Measurements from ENCODE around the gene ALDH4A1.
"Not testable (repeated sequence)": the region's sequence is repeated elsewhere in the genome, so short reads cannot be mapped to it uniquely, and the experiment has no call there.

The ALDH4A1 gene

DNA sequence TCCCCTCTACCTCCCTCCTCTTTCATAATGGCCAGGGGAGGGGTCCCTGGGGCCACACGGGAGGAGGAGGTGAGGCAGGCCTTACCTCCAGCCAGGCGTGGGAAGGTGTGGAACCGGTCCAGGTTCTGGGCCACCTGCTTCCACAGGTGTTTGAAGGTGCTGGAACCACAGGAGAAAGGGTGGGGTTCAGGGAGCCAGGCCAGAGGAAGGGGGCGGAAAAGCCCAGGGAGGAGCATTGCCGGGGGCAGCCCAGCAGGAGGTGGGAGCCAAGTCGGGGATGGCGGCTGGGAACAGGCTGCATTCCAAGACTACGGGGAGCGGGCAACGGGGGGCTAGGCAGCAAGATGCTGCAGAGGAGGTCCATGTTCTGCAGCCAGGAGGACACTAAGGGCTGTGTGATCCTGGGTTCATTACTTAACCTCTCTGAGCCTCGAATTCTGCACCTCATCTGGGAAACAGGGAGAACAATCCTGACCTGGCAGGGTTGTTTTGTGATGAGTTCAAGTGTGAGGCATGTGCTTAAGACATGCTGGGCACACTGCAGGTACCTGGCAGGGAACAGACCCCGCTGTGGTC lies 23.1 kb downstream of the ALDH4A1 start:
- no peak for DNase-seq (ENCODE audit: low read depth in 1 of 2, low spot score in 1 of 2)

- DNase-seq (ENCODE audit: low read depth in 1 of 2, low spot score in 1 of 2): no peak
These were observed 23.7 kb downstream of the ALDH4A1 start for GRCh38 chr1:18878538-18879214.

DNA sequence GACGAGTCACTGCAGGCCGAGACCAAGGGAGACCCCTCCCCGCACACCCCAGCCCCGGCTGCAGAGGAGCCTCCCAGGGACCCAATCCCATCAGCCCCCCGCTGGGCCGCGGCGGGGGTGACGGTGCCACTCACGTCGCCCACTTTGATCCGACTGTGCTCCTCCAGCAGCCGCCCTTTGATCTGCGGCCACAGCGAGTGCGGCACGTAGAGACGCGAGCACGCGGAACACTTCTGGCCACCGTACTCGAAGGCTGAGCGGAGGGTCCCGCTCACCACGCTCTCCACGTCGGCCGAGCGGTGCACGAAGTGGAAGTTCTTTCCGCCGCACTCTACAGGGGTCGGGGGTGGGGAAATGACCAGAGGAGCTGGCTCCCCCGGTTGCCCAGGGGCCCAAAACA lies 25.1 kb downstream of the ALDH4A1 start:
- DNase-seq (ENCODE audit: low read depth in 1 of 2, low spot score in 1 of 2): no peak

DNA sequence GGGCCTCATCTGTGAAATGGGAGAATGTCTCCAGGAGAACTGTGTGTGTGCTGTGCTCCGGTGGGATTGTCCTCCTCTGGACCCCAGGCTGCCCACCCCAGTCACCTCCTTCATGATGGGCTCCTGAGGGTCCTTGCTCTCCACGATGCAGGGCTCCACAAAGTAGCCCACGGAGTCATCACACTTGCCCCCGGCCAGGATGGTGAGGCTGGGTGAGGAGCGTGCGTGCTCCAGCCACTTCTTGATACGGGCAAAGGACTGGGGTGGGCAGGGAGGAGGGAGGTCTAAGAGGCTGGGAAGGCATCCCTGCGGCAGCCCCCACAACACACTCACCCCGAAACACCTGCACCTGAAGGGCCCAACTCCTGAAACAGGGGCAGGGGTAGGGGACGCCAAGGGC lies 26.1 kb downstream of the ALDH4A1 start:
- no peak for DNase-seq (ENCODE audit: low read depth in 1 of 2, low spot score in 1 of 2)

DNA sequence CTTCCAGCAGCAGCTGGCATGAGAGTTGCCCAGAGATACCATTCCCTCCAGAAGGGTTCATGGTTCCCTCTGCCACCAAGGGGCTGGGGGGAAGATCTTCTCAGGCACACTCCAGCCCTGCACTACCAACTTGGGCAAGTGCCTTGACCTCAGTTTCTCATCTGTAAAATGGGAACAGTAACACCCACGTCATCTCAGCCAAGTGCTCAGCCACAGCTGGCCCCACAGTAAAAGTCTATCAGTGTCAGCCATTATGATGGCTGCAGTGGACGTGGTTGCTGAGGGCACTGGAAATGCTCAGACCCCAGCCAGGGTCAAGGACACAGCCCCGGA lies 26.6 kb downstream of the ALDH4A1 start:
- no peak for DNase-seq (ENCODE audit: low read depth in 1 of 2, low spot score in 1 of 2)

DNA sequence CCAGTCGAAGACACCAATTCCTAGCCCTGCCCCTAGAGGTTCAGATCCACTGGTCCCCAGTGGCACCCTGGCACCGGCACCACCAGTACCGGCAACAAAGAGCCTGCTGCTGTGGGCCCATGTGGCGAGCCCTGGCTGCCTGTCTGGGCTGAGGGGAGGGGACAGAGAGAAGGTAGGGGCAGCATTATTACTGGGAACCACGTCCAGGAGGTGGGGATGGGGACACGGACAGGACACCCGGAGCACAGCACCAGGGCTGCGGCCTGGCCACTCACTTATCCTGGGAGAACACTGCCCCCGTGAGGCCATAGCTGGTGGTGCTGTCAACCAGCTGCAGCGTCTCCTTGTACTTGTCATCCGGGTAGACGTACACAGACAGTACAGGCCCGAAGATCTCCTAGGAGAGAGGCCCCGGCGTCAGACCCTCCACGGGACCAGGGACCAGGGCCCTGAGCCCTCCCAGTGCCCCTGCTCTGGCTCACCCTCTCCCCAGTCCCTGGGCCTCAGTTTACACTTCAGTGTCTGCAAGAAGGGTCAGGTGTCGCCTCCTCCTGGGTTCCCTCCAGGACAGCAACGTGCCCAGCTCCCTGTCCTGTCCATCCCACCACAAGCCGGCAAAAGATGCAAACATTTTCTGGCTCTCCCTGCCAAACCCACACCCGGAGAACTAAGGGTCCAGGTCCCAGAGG lies 27.1 kb downstream of the ALDH4A1 start:
- peak; percentile 19 to 58 for DNase-seq (ENCODE audit: low read depth in 1 of 2, low spot score in 1 of 2)

DNA sequence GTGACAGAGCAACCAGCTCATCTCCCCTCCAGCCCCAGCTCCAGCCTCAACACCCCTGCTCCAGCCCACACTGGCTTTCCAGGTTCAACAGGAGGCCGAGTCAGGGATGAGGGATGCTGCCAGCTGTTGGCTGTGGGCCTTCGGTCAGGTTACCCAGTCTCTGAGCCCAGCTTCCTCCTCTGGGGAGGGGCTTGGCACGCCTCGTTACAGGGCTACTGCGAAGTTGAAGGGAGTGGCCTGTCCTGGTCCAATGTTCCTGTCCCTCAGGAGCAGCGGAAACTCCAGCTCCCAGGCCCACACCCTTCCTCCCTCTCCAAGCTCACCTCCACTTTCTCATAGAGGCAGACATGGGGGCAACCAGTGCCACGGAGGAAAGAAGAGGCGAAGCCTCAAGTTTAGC lies 27.8 kb downstream of the ALDH4A1 start:
- DNase-seq (ENCODE audit: low read depth in 1 of 2, low spot score in 1 of 2): no peak

- DNase-seq (ENCODE audit: low read depth in 1 of 2, low spot score in 1 of 2): no peak
These were observed 28.3 kb downstream of the ALDH4A1 start for GRCh38 chr1:18874036-18874435.

DNA sequence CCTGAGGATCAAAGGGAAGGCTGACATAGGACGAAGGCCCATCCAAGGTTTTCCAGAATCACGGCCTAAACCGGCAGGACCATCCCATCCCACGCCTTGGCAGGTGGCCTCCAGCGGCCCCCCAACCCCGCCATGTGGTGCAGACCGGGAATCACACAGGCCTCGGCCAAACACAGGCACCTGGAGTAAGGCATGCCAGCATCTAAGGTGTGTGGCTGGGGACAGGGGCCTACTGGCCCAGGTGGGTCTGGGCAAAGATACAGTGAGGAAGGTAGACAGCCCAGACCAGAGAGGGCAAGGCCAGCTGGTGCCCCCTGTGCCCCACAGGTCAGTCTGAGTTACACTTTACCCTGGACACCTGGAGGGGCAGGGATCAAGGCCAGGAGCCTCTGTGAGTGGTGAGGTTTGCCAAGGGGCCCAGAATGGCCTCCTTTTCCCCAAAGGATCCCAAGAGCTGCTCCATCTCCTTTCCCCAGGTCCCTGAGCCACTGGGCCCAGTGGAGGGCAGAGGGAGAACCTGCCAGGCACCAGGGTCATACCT lies 30.2 kb downstream of the ALDH4A1 start:
- DNase-seq (ENCODE audit: low read depth in 1 of 2, low spot score in 1 of 2): no peak

GRCh38 chr1:18871401-18872070 lies 30.8 kb downstream of the ALDH4A1 start:
- DNase-seq (ENCODE audit: low read depth in 1 of 2, low spot score in 1 of 2): no peak

DNA sequence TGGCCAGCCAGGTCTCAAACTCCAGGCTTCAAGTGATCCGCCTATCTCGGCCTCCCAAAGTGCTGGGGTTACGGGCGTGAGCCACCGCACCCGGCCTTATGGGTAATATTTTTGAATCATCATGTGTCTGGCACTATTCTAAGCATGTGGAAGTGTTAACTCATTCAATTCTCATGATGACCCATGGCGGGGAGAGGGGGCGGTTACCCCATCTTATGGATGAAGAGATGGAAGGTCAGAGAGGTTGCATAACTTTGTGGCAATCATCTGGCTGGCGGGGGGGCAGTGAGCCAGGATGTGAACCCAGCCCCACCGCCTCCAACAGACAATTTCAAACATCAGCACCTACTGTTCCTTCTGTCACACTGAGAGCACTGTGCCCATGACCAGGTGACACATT lies 31.4 kb downstream of the ALDH4A1 start:
- no peak for DNase-seq (ENCODE audit: low read depth in 1 of 2, low spot score in 1 of 2)

- not testable (repeated sequence) for DNase-seq (ENCODE audit: low read depth in 1 of 2, low spot score in 1 of 2)
These were observed 31.8 kb downstream of the ALDH4A1 start for GRCh38 chr1:18870595-18870865.

GRCh38 chr1:18869847-18870594 lies 32.3 kb downstream of the ALDH4A1 start:
- no peak for DNase-seq (ENCODE audit: low read depth in 1 of 2, low spot score in 1 of 2)

DNA sequence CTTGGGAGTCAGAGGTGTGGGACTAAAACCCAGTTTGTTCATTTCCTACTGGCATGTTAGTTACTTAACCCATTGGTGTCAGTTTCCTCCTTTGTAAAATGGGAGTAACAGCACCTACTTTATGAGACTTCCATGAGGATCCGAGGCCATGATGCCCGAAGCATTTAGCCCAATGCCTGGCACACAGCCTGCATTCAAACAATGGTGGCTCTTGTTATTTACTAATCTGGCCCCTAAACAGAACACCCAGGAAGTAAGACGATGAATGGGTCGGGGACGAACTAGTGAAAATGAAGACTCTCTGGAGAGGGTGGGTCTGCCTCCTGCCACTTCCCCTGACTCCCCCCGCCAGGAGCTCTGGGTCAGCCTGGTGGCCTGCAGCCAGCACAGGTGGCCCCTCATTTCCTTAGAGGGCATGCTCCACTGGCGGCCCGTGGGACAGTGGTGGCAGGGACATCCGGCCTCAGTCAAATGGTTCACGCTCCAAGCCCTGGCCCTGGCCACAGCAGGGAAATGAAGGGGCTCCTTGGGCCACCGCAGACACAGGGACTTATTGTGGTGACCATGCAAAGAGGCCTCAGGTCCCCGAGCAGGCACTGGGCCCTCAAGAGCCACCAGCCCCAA lies 33.4 kb downstream of the ALDH4A1 start:
- no peak for DNase-seq (ENCODE audit: low read depth in 1 of 2, low spot score in 1 of 2)

GRCh38 chr1:18868354-18868753 lies 34.0 kb downstream of the ALDH4A1 start:
- no peak for DNase-seq (ENCODE audit: low read depth in 1 of 2, low spot score in 1 of 2)

DNA sequence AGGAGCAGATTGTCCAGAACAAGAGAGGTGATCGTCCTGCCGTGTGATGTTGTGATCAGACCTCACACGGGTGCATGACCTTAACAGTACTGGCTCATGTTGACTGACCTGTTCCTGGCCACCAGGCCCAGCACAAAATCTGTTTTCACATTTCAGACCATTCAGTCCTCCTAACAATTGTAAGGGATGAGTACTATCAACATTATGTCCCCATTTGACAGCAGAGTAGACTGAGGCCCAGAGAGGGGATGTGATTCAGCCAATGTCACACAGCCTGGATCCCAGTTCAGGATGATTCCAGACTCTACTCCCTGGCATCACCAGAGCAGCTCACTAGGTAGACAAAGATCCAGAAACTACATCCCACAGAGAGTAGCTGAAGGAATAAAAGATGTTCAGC lies 35.5 kb downstream of the ALDH4A1 start:
- DNase-seq (ENCODE audit: low read depth in 1 of 2, low spot score in 1 of 2): no peak

- DNase-seq (ENCODE audit: low read depth in 1 of 2, low spot score in 1 of 2): no peak
These were observed 36.0 kb downstream of the ALDH4A1 start for GRCh38 chr1:18866314-18866713.

DNA sequence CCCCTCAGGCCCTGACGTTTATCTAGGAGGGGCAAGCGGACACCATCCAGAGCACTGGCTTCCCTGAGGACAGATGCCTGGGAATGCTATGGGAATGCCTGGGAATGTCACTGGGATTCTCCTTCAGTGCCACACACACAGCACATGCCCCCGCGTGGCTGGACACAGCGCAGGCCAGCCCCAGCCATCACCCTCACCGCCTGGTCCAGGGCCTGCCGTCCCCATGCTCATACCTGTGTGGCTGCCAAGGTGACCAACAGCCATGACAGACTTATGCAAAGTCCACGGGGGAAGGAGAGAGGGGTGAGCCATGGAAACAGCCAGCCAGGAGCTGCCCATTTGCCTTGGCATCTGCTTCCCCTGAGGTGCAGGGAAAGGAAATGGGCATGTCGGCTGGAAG lies 37.2 kb downstream of the ALDH4A1 start:
- DNase-seq (ENCODE audit: low read depth in 1 of 2, low spot score in 1 of 2): no peak

- no peak for DNase-seq (ENCODE audit: low read depth in 1 of 2, low spot score in 1 of 2)
These were observed 40.8 kb downstream of the ALDH4A1 start for GRCh38 chr1:18861590-18861989.

GRCh38 chr1:18861082-18861481 lies 41.3 kb downstream of the ALDH4A1 start:
- no peak for DNase-seq (ENCODE audit: low read depth in 1 of 2, low spot score in 1 of 2)

DNA sequence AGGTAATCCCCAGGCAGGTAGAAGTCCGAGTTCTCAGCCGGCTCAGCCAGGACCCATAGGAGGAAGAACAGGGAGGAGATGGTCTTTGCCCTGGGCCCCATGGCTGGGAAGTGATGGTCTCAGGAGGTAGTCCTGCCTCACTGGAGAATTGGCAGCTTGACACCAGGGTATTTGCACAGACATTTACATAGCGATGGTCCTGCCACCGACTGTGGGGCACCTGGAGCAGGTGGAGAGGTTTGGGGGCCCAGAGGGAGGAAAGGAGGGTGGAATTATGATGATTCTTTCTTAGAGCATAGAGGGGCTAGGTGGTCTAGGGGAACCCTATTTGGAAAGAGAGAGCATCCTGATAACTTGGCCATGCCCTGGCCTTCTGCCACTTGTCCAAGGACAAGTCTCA lies 42.8 kb downstream of the ALDH4A1 start, which contains the start of gene TAS1R2:
TAS1R2 (minus strand) TSS at position 101 of the 400 bp plus-strand sequence; CDS start at position 101, 0 bp downstream.
- DNase-seq (ENCODE audit: low read depth in 1 of 2, low spot score in 1 of 2): no peak
